GM18498 (cell line): ENCODE measurements around the gene FRG2B.
A peak's percentile ranks its signal among the peaks of the same experiment; 100 is the strongest.
"Not testable (repeated sequence)": the region's sequence is repeated elsewhere in the genome, so short reads cannot be mapped to it uniquely, and the experiment has no call there.

Experiments used
- ATAC-seq: cut with Tn5 transposase; IDR thresholded peaks from one replicate; pipeline ENCODE4 v1.9.1; 2021; ENCODE audit warnings: mild to moderate bottlenecking, moderate library complexity; ENCODE audit not compliant: unreplicated experiment

The FRG2B gene

GRCh38 chr10:133626695-133627094 is at the start of gene FRG2B:
TSS of gene FRG2B (minus strand) at chr10:133626795. CDS start at chr10:133626742, 53 bp downstream.
- ATAC-seq = not testable (repeated sequence)

GRCh38 chr10:133667446-133667845 is 40.9 kb upstream of the FRG2B start:
- not testable (repeated sequence) for ATAC-seq

GRCh38 chr10:133663544-133664160 is 37.1 kb upstream of the FRG2B start:
- peak; percentile 59 for ATAC-seq

DNA sequence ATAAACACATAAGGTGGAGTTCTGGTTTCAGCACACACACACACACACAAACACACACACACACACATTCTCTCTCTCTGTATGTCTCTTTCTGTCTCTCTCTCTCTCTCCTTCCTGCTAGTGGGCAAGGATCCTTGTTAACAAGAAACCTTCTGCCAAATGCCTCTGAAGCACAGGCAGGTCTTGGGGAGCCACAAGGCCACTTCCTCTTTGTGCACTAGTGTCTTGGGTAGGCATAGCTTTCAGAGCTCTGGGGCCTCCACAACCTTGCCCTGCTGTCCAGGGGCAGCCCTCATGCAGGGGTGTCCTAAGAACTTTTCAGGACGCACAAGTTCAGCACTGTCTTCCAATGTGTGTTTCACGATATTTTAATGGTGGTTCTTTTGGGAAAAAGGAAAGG is 34.5 kb upstream of the FRG2B start:
- peak; percentile 81 for ATAC-seq

- ATAC-seq = not testable (repeated sequence)
These were observed 33.9 kb upstream of the FRG2B start for GRCh38 chr10:133660516-133660915.

- not testable (repeated sequence) for ATAC-seq
These were observed 30.7 kb upstream of the FRG2B start for GRCh38 chr10:133657276-133657675.

DNA sequence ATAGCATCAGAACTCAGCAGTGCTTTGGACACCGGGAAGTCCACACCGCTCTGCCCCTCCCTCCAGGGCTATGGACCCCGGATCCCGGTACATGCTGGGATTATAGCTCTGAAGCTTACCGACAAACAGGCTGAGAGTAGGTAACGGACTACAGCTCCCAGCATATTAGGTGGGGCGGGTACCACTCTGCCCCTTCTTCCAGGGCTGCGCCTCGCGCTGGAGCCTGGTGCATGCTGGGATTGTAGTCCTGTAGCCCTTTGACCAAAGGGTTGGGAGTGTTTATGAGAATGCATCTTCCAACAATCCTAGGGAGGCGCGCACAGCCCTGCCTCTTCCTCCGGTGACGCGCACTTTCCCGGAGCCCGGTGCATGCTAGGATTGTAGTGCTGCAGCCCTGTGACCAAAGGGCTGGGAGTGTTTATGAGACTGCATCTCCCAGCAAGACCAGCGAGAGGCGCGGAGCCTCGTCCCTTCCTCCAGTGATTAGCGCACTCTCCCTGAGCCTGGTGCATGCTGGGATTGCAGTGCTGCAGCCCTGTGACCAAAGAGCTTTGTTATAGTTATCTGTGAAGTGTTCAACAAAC is 22.4 kb upstream of the FRG2B start:
- not testable (repeated sequence) for ATAC-seq

- ATAC-seq = peak; percentile 93
These were observed 20.6 kb upstream of the FRG2B start for GRCh38 chr10:133647075-133647748.

DNA sequence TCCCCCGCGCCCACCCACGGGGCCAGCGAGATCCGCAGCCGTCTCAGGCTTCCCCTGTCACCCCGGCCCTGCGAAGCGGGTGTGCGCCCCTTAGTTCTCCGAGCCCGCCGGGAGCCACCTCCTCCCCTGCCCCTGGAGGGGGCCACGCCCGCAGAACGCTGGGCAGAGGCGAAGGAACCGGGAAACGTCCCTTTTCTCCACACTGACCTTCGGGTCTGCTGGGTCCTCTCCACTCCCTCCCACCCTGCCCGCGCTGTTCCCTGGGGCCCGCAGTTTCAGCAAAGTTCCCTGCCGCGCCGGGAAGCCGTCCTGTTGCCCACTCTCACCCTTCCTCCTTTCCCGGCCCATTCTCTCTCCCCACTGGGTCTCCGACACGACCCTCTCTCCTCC is 11.2 kb upstream of the FRG2B start:
- ATAC-seq = not testable (repeated sequence)

GRCh38 chr10:133637202-133637845 is 10.7 kb upstream of the FRG2B start:
- ATAC-seq = peak; percentile 63

DNA sequence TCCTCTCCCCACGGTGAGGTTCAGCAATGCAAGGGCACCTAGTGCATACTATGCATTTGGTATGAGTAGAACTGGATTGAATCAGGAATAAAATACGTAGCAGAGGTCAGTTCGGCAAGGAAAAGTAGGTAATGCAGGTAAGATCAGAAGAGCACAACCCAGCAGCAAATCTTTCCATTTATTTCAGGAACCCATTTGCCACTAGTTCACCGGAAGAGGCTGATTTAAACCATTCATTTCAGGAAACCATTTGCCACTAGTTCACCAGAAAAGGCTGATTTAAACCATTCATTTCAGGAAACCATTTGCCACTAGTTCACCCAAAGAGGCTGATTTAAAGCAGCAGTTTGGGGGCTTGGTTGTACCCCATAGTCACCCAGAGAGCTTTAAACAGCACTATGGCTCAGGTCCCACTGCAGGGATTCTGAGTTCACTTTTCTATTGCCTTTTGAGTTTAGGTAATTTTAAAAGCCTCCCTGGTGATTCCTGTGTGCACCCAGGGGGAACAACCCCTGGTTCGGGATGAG is 4.2 kb upstream of the FRG2B start:
- ATAC-seq = not testable (repeated sequence)

DNA sequence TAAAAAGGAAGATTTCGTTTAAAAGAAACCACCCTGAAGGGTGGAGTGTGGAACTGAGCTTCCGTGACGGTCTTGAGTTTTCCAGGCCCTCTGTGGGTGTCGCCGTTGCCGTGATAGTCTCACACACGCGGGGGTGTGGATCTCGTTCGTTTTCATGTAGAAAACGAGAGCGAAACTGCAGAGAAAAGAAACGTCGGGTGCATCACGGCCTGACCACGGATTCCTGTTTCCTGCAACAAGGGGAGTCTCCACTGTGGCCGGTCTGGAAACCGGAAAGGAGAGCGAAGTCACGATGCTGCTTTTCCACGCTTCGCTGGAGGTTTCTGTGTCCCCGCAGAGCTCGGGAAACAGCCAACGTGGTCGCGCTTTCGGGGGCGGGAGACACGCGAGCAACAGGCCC is 4.1 kb downstream of the FRG2B start:
- ATAC-seq = peak; percentile 72

DNA sequence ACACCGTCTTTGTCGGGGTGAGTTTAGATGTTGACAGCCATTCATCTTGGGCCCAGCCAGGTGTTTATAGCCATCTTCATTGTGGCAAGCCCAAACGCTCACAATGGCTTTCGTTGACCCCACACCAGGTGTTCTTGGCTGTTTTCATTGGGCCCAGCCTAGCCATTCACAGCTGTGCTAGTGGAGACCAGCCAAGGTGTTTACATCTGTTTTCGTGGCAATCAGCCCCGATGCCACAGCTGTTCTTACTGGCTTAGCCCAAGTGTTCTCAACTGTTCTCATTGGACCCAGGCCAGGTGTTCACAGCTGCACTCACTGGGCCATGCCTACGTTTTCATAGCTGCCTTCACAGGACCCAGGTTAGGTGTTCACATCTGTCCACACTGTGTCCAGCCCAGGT is 7.7 kb downstream of the FRG2B start:
- no peak for ATAC-seq

DNA sequence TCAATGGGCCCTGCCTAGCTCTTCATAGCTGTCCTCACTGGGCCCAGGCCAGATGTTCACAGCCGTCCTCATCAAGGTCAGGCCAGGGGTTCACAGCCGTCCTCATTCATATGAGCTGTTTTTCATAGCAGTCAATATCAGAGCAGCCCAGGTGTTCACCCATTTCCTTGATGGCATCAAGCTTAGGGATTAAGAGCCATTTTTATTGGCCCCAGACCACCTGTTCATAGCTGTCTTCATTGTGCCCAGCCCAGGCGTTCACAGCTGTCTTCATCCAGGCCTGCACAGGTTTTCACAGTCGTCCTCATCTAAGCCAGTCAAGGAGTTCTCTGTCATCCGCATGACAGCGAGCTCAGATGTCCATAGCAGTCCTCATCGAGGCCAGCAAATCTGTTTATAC is 9.4 kb downstream of the FRG2B start:
- no peak for ATAC-seq

GRCh38 chr10:133616371-133617130 is 10.0 kb downstream of the FRG2B start:
- no peak for ATAC-seq

GRCh38 chr10:133614830-133615580 is 11.6 kb downstream of the FRG2B start:
- ATAC-seq = no peak

- ATAC-seq = no peak
These were observed 12.9 kb downstream of the FRG2B start for GRCh38 chr10:133613699-133614098.

DNA sequence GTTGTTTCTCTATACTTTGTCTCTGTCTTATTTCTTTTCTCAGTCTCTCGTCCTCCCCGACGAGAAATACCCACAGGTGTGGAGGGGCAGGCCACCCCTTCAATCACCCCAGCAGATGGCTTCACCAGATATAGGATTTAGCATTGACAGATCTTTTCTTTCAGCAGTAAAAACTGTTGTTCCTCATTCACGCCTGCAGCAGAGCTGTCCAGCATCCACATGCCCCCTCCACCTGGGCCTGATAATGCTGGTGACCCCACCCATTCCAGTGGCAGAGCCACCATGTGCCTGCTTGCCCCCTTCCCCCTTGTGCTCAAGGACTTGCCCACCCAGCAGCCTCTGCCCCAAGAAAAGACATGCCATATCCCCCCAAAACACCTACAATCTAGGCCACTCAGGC is 15.5 kb downstream of the FRG2B start:
- ATAC-seq = no peak

- no peak for ATAC-seq
These were observed 17.7 kb downstream of the FRG2B start for GRCh38 chr10:133608855-133609254.

DNA sequence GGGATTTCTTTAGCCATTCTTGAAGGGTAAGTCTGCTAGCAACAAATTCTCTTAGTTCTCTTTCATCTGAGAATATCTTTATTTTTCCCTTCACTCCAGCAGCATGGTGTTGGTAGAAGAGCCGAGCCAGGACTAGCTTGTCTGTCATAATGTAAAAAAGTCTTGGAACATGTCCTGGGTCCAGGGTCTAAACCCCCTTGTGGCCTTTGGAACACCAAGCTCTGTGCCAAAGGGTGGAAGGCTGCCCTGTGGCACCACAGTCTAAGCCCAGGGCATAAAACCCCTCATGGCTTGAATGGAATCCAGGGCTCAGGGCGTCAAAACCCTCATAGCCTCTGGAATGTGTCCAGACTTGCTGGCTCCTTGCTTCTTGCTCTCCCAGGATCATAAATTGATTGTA is 23.2 kb downstream of the FRG2B start:
- not testable (repeated sequence) for ATAC-seq
